Measurements from ENCODE around the gene CAMTA1.

The CAMTA1 gene

DNA sequence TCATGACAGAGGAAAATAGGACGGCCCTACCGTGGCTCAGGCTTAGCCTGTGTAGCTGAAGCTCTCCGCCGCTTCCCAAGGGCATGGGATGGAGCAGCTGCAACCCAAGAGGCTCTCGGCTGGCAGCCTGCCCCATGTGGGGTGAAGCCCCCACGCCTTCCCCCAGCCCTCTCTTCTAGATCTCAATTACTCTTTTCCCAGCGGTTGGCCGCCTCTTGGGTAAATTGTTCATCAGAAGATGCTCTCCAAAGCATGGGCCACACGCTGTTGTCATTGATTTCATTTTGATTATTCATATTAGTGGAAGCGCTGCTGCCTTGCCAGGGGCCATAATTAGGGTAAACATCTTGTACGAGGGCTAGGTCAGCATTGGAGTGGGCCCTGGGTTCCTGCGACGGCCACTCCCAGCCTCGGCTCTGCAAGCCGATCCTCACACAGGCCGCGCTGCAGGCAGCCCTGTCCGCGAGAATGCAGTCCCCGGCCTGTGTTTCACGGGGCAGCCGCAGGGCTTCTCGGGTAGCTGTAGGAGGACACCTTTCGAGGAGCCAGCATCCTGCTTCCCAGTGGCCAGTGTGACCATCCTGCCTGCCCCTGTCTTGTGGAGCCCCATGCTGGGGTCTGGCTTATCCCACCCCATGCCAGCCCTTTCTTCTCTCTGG, 871.4 kb downstream of the CAMTA1 start:
- no peak for DNase-seq (ENCODE audit: low spot score)

DNA sequence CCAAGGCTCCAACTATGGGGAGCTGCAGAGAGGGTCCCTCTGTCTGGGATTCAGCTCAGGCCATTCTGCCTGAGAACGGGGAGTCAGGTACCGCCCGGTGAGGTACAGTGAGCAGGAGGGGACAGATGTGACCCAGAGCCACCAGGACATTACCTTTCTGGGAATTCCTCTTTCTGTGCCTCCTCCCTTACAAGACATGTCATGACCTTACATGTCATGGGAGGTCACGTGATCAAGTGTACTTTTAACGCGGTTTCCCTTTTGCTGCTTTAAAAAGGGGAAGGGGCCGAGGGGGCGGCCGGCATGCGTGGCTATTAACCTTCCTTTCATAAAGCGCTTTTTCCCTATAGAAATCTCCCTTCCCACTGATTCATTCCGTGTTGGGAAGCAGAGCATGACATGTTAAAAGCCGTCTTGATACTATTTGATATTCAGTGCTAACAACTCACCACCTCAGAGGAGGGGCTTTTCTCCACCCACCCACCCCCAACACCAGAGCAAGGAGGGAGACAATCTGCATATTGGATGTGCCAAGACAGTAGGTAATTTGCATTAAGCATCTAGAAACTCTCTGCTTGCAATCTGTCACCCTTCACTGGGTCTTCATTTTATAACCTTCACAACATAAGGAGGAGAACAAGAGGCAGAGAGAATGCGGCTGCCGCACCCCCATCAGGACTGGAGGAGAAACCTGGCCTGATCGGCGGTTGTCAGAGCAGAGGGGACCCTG, 872.2 kb downstream of the CAMTA1 start:
- no peak for DNase-seq (ENCODE audit: low spot score)

GRCh38 chr1:7658099-7658498, 872.8 kb downstream of the CAMTA1 start:
- no peak for DNase-seq (ENCODE audit: low spot score)

GRCh38 chr1:7659514-7659913, 874.3 kb downstream of the CAMTA1 start:
- DNase-seq (ENCODE audit: low spot score) = no peak

GRCh38 chr1:7663451-7664146, 878.3 kb downstream of the CAMTA1 start:
- no peak for DNase-seq (ENCODE audit: low spot score)

- no peak for DNase-seq (ENCODE audit: low spot score)
Measured at GRCh38 chr1:7664147-7664892, 879.1 kb downstream of the CAMTA1 start.

DNA sequence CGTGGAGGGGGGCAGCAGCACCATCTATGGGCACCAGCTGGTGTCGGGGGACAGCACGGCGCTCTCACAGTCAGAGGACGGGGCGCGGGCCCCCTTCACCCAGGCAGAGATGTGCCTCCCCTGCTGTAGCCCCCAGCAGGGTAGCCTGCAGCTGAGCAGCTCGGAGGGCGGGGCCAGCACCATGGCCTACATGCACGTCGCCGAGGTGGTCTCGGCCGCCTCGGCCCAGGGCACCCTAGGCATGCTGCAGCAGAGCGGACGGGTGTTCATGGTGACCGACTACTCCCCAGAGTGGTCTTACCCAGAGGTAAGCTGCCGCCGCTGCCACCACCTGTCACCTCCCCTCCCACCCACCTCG, 879.6 kb downstream of the CAMTA1 start:
- DNase-seq (ENCODE audit: low spot score) = no peak

GRCh38 chr1:7666249-7666648, 881.0 kb downstream of the CAMTA1 start:
- no peak for DNase-seq (ENCODE audit: low spot score)

GRCh38 chr1:7667159-7667558, 881.9 kb downstream of the CAMTA1 start:
- no peak for DNase-seq (ENCODE audit: low spot score)

DNA sequence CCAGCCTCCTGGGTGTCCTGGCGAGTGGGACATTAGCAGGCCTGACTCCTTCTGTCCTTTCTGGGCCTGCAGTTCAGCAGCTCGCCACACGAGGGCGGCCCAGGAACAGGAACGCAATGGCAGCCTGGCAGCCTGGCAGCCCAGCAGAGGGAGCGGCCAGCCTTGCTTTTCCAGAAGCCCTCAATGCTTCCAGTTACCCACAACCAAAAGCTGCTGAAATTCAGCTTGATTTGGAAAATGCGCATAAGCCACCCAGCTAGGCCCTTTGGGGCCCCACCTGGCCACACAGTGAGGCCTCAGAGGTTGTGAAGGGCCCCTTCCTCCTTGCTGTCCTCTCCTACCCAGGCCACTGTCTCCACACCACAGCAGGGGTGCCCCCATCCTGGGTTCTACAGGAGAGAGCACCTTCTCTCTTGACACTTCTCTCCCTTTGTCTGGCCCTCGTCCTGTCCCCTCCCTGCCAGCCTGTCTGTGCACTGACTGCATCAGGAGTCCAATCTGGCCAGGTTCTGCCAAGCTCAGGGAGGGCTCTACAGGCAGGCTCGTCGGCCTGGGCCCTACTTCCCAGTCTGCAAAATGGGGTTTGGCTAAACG, 882.5 kb downstream of the CAMTA1 start:
- peak; percentile 64 for DNase-seq (ENCODE audit: low spot score)

DNA sequence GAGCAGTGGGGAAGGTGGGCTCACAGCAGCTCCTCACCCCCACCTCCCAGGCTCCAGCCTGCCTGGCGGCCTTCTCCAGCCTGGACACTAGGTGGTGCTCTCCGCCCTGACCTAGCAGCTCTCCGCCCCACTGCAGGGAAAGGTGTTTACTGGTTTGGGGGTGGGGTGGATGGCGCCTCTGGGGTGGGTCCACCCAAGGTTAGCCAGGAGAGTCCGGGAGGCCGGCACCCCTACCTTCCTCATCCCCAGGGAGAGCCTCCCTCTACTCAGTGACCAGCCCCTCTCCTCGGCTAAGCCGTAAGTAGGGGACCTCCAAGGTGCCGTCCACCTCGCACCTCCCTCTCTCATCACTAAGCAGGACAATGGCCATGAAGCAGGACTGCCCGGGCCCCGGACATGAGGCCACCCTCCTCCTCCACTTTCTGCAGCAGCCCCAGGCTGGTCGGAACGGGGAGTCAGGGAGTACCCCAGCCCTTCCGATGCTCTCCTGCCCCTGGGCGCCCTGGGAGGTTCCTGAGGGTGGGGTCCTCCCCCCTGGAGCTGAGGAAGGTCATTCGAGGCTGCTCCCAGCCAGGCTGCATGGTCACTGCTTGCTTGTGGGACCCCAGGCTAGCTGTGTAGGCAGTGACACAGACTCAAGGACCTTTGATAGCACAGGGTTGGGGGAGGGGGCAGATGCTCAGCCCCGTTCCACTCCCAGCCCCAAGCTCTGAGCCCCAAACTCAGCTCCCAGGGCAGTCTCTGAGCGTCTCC, 884.5 kb downstream of the CAMTA1 start:
- DNase-seq (ENCODE audit: low spot score) = peak; percentile 28

DNA sequence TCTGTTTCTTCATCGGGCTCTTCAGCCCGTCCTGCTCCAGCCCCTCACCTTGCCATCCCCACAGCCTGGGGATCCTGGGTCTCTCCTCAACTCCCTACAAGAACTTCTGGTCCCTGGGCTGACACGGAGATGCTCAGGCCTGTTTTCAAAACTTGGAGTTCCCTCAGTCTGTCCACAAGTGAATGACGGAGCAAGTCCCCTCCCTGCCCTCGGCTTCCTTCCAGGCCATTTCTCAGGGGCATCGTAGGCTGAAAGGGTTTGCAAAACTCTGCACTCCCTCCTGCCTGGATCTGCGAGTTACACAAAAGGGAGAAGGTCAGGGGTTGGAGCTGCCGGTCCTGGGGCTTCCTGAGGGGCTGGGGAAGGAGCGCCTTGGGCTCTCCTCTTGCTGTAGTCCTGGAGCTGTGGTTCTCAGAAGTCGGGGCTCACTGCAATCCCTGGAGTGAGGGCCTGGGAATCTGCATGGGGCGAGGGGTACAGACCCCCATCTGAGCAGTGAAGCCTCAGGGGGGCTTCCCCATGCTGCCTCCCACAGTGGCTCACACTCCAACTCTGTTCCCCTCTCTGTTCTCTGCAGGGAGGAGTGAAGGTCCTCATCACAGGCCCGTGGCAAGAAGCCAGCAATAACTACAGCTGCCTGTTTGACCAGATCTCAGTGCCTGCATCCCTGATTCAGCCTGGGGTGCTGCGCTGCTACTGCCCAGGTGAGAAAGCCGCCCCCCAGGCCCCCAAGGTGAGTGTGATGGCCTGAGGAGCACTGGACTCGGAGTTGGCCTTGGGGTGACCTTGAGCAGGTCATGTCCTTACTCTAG, 885.3 kb downstream of the CAMTA1 start:
- DNase-seq (ENCODE audit: low spot score) = no peak

GRCh38 chr1:7671146-7671465, 885.9 kb downstream of the CAMTA1 start:
- DNase-seq (ENCODE audit: low spot score) = no peak

GRCh38 chr1:7671676-7672075, 886.4 kb downstream of the CAMTA1 start:
- no peak for DNase-seq (ENCODE audit: low spot score)

- DNase-seq (ENCODE audit: low spot score) = no peak
Measured at GRCh38 chr1:7672864-7673263, 887.6 kb downstream of the CAMTA1 start.

DNA sequence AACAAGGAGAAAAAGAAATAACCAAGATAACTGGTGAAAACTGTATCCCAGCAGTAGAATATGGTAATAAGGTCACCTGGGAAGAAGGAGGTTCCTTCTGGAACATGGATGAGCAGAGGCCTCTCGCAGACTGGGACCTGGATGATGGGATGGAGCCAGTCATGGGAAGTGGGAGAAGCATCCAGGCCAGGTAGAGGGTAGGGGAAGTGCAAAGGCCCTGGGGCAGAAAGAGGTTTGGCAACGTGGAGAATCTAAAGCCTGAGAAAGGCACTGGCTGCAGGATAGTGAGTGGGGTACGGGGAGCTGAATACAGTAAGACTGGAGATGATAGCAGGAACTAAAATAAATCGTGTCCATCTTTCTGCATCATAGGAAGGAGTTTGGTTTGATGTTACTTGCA, 889.7 kb downstream of the CAMTA1 start:
- no peak for DNase-seq (ENCODE audit: low spot score)

DNA sequence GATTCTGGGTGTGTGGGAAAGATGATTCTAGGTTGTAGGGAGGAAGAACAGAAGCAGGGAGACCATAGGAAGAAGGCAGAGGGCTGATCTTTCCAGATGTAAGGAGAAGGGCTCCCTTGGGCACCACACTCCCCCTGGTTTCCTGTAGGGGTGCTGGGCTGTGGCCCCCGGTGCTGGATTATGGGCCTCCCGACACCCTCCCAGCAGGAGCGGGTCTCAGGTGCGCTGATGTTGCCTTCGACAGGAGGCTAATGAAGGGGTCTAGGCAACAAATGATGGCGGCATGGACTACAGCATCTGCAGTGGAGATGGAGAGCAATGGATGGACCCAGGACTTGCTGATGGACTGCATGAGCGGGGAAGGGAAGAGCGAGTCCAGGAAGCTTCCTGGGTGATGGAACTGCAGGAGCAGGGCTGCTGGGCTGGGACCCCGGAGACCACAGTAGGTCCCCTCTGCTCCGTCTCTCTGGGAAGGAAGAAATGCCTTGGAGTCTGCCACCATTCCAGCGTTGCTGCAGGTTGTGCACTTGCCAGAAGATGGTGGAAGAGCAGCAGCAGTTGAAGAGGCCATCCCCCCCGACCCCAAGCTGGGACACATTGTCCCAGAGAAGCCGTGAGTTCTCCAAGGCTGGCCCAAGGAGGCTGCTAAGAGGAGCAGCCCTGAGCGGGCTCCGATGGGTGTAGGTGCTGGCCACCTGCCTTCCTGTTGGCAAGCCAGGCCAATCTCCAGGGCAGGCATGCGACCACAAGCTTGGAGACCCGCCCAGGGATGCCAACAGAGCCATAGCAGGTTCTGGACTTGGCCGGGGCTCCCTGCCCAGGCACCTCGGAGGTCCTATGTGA, 890.4 kb downstream of the CAMTA1 start:
- no peak for DNase-seq (ENCODE audit: low spot score)

- no peak for DNase-seq (ENCODE audit: low spot score)
Measured at GRCh38 chr1:7676274-7676945, 891.2 kb downstream of the CAMTA1 start.

GRCh38 chr1:7677111-7677510, 891.9 kb downstream of the CAMTA1 start:
- DNase-seq (ENCODE audit: low spot score) = no peak

Measured in COLO829 (cell line).